H9 (cell line): ENCODE data around the gene NTRK2. TPM values are rescaled to one million over a fixed set of nuclear protein-coding genes. Genes with fewer than 3 reads are reported as not detected.

Experiments
- DNase-seq: peaks from one replicate; pipeline ENCODE4 v3.0.0-alpha.2; 2017
- H2AFZ ChIP-seq: one replicate; pipeline ENCODE4 v1.6.1; 2013; ENCODE audit warnings: mild to moderate bottlenecking, low read length, control low read depth, moderate library complexity
- H2AK5ac ChIP-seq: 2 replicates; pipeline ENCODE4 v1.6.1; 2013; ENCODE audit warnings: low read length, control low read depth, mixed read lengths; ENCODE audit not compliant: insufficient read length
- H2BK120ac ChIP-seq: one replicate; pipeline ENCODE4 v1.6.1; 2013; ENCODE audit warnings: low read depth, mild to moderate bottlenecking, low read length, control low read depth, inconsistent platforms; ENCODE audit not compliant: poor library complexity, severe bottlenecking
- H2BK12ac ChIP-seq: 2 replicates; pipeline ENCODE4 v1.6.1; 2013; ENCODE audit warnings: low read length, control low read depth, mixed read lengths, low read depth; ENCODE audit not compliant: insufficient read length
- H2BK15ac ChIP-seq: 2 replicates; pipeline ENCODE4 v1.6.1; 2013; ENCODE audit warnings: low read depth, low read length, control low read depth
- H2BK20ac ChIP-seq: one replicate; pipeline ENCODE4 v1.6.1; 2013; ENCODE audit warnings: low read depth, mild to moderate bottlenecking, low read length, control low read depth, inconsistent platforms; ENCODE audit not compliant: poor library complexity, severe bottlenecking
- H2BK5ac ChIP-seq: 2 replicates; pipeline ENCODE4 v1.6.1; 2013; ENCODE audit warnings: low read length, control low read depth, mixed read lengths; ENCODE audit not compliant: insufficient read length
- H3K14ac ChIP-seq: 2 replicates; pipeline ENCODE4 v1.6.1; 2013; ENCODE audit warnings: low read length, control low read depth; ENCODE audit not compliant: insufficient read depth
- H3K18ac ChIP-seq: 2 replicates; pipeline ENCODE4 v1.6.1; 2013; ENCODE audit warnings: low read depth, mild to moderate bottlenecking, mixed read lengths, low read length, control low read depth; ENCODE audit not compliant: insufficient read length
- H3K23ac ChIP-seq: 2 replicates; pipeline ENCODE4 v1.6.1; 2013; ENCODE audit warnings: low read length, control low read depth, mixed read lengths, low read depth; ENCODE audit not compliant: insufficient read length
- H3K23me2 ChIP-seq: 2 replicates; pipeline ENCODE4 v1.6.1; 2013; ENCODE audit warnings: low read depth, mild to moderate bottlenecking, mixed read lengths, low read length, control low read depth; ENCODE audit not compliant: insufficient read length, poor library complexity, severe bottlenecking
- H3K27ac ChIP-seq: 2 replicates; pipeline ENCODE4 v1.5.1; 2013; ENCODE audit warnings: low read length, control low read depth, mixed read lengths, low read depth; ENCODE audit not compliant: insufficient read length
- H3K27me3 ChIP-seq: 2 replicates; pipeline ENCODE4 v1.6.1; 2013; ENCODE audit warnings: low read length, control low read depth, inconsistent platforms; ENCODE audit not compliant: insufficient read depth
- H3K4ac ChIP-seq: 2 replicates; pipeline ENCODE4 v1.6.1; 2013; ENCODE audit warnings: low read depth, mild to moderate bottlenecking, control low read depth, inconsistent platforms, low read length, moderate library complexity
- H3K4me1 ChIP-seq: 2 replicates; pipeline ENCODE4 v1.6.1; 2013; ENCODE audit warnings: low read length, control low read depth, inconsistent platforms; ENCODE audit not compliant: insufficient read depth
- H3K4me2 ChIP-seq: 2 replicates; pipeline ENCODE4 v1.6.1; 2013; ENCODE audit warnings: low read length, control low read depth, mixed read lengths; ENCODE audit not compliant: insufficient read length, insufficient read depth
- H3K56ac ChIP-seq: 2 replicates; pipeline ENCODE4 v1.6.1; 2013; ENCODE audit warnings: low read depth, mild to moderate bottlenecking, mixed read lengths, low read length, control low read depth; ENCODE audit not compliant: insufficient read length
- H3K79me1 ChIP-seq: 2 replicates; pipeline ENCODE4 v1.6.1; 2013; ENCODE audit warnings: low read depth, mild to moderate bottlenecking, moderate library complexity, low read length, control low read depth, inconsistent platforms; ENCODE audit not compliant: insufficient read depth, poor library complexity, severe bottlenecking
- H3K79me2 ChIP-seq: 2 replicates; pipeline ENCODE4 v1.6.1; 2013; ENCODE audit warnings: low read length, control low read depth, inconsistent platforms; ENCODE audit not compliant: insufficient read depth
- H3K9ac ChIP-seq: 2 replicates; pipeline ENCODE4 v1.6.1; 2013; ENCODE audit warnings: low read length, control low read depth, mixed read lengths; ENCODE audit not compliant: insufficient read length; ENCODE audit errors: extremely low read depth
- H3K9me3 ChIP-seq: one replicate; pipeline ENCODE4 v1.6.1; 2013; ENCODE audit warnings: low read depth, low read length, inconsistent platforms; ENCODE audit not compliant: control insufficient read depth
- H3T11ph ChIP-seq: one replicate; pipeline ENCODE4 v1.6.1; 2013; ENCODE audit warnings: mild to moderate bottlenecking, low read length, control low read depth, inconsistent platforms
- H4K20me1 ChIP-seq: one replicate; pipeline ENCODE4 v1.6.1; 2013; ENCODE audit not compliant: control insufficient read depth, insufficient read length, insufficient read depth
- H4K5ac ChIP-seq: 2 replicates; pipeline ENCODE4 v1.6.1; 2013; ENCODE audit warnings: low read depth, mild to moderate bottlenecking, mixed read lengths, low read length, control low read depth; ENCODE audit not compliant: insufficient read length
- H4K8ac ChIP-seq: replicated peaks from 2 replicates; pipeline ENCODE4 v1.6.1; 2013; ENCODE audit warnings: low read length, control low read depth, mixed read lengths, low read depth; ENCODE audit not compliant: insufficient read length
- H4K91ac ChIP-seq: 2 replicates; pipeline ENCODE4 v1.6.1; 2013; ENCODE audit warnings: low read depth, mild to moderate bottlenecking, moderate library complexity, mixed read lengths, low read length, control low read depth; ENCODE audit not compliant: insufficient read length
- H3K27ac Mint-ChIP-seq, 3 experiments: 2 replicates in 2 of 3; 3 replicates in 1 of 3; pipeline ENCODE4 v1.8.0; 2020 to 2021; ENCODE audit warnings: mixed read lengths in 3 of 3, mild to moderate bottlenecking in 1 of 3, moderate library complexity in 1 of 3
- H3K27me3 Mint-ChIP-seq: 2 replicates; pipeline ENCODE4 v1.8.0; 2021; ENCODE audit warnings: low read depth, mild to moderate bottlenecking, moderate library complexity, mixed read lengths
- H3K36me3 Mint-ChIP-seq, 3 experiments: 2 replicates in 2 of 3; 3 replicates in 1 of 3; pipeline ENCODE4 v1.8.0; 2020 to 2021; ENCODE audit warnings: low read depth in 3 of 3, mixed read lengths in 3 of 3; ENCODE audit not compliant: insufficient read depth in 1 of 3
- H3K4me1 Mint-ChIP-seq, 2 experiments: 2 replicates each; pipeline ENCODE4 v1.8.0; 2020; ENCODE audit warnings: mixed read lengths in 2 of 2
- H3K4me3 Mint-ChIP-seq, 2 experiments: 2 replicates in 1 of 2; 3 replicates in 1 of 2; pipeline ENCODE4 v1.8.0; 2020 to 2021; ENCODE audit warnings: mild to moderate bottlenecking in 2 of 2, mixed read lengths in 2 of 2, moderate library complexity in 1 of 2
- H3K9me3 Mint-ChIP-seq, 2 experiments: 2 replicates in 1 of 2; 3 replicates in 1 of 2; pipeline ENCODE4 v1.8.0; 2020; ENCODE audit warnings: mild to moderate bottlenecking in 2 of 2, mixed read lengths in 2 of 2, moderate library complexity in 1 of 2
- WGBS: extraction: QIAGEN DNeasy Blood & Tissue Kit; methylation state at CpG from one replicate; pipeline ENCODE4 v1.1.7; 2013; ENCODE audit warnings: missing lambda C conversion rate, low lambda C conversion rate, mixed read lengths; ENCODE audit not compliant: insufficient read length; ENCODE audit errors: extremely low coverage; 5-methylcytosine and 5-hydroxymethylcytosine counted together
- total RNA-seq: library from RNA; stranded (reverse); gene quantifications from 2 replicates; pipeline ENCODE4 v1.2.1, GENCODE V29; 2021
- TF ChIP-seq, protein P1 (sequence below): fragments of 200-600 bp; sonication (generic); conservative IDR thresholded peaks from 3 replicates; pipeline ENCODE4 v1.8.0; 2021; ENCODE audit warnings: antibody characterized with exemption, mild to moderate bottlenecking

The NTRK2 gene
- total RNA-seq, 1 experiment from 2014 or later = 0.02 TPM

DNA sequence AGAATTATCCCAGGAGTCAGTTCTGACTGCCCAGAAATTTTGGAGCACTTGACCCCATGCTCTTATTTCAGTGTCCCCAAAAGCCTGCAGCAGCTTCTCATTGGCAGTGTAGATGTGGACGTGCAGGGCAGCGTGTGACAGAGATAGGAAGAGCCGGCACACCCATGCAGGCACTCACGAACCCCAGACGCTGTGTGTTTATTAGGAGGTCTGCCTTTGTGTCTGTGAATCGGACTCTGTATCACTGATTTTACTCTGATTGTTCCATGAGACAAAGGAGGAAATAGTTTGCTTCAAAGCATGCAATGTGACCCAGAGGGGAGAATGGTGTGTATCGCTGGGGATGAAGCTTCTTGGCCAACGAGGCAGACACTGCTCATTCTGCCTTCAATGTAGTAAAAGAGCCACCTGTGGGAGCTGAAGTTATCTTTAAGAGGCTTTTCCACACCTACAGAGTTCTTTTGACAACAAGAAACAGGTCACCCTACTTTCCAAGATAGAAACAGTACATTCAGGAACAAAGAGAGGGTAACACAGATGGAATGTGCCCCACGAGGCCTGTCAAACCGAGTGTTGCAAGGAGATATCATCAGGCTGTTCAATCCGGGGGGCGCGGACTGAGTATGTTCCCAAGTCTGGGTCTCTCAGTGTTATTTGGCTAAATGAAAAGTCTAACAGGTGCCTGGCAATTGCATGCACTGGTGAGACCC lies 224.0 kb downstream of the NTRK2 start:
- no peak for DNase-seq
- Histone ChIP-seq H4K20me1 (no peaks in the 10 kb centered on the region), H2AFZ (no peak overlapping the region), H4K8ac (no peak overlapping the region), H3K23ac (no peak overlapping the region), H3K79me2 (no peaks in the 10 kb centered on the region), H3K56ac (no peak overlapping the region), H3K23me2 (no peaks in the 10 kb centered on the region), H3K18ac (no peak overlapping the region), H2BK12ac (no peak overlapping the region), H3K79me1 (no peaks in the 10 kb centered on the region), H3T11ph (no peak overlapping the region), H3K9me3 (no peaks in the 10 kb centered on the region), H2AK5ac (no peak overlapping the region), H3K14ac (no peak overlapping the region), H3K27ac (no peak overlapping the region), H4K91ac (no peak overlapping the region), H4K5ac (no peak overlapping the region), H2BK5ac (no peak overlapping the region), H2BK15ac (no peak overlapping the region), H3K9ac (no peak overlapping the region), H2BK20ac (no peak overlapping the region), H3K4me2 (no peak overlapping the region), H3K4ac (no peak overlapping the region), H2BK120ac (no peak overlapping the region), H3K27me3 (no peaks in the 10 kb centered on the region), H3K4me1 (peaks cover 2% of the 10 kb centered on the region; the same call in 1 of the 2 replicates)
- no peaks in the 10 kb centered on the region for H3K9me3 Mint-ChIP-seq
- TF ChIP-seq, protein P1, sequence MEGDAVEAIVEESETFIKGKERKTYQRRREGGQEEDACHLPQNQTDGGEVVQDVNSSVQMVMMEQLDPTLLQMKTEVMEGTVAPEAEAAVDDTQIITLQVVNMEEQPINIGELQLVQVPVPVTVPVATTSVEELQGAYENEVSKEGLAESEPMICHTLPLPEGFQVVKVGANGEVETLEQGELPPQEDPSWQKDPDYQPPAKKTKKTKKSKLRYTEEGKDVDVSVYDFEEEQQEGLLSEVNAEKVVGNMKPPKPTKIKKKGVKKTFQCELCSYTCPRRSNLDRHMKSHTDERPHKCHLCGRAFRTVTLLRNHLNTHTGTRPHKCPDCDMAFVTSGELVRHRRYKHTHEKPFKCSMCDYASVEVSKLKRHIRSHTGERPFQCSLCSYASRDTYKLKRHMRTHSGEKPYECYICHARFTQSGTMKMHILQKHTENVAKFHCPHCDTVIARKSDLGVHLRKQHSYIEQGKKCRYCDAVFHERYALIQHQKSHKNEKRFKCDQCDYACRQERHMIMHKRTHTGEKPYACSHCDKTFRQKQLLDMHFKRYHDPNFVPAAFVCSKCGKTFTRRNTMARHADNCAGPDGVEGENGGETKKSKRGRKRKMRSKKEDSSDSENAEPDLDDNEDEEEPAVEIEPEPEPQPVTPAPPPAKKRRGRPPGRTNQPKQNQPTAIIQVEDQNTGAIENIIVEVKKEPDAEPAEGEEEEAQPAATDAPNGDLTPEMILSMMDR = no peak
- no peak overlapping the region for H3K4me3 Mint-ChIP-seq
- H3K27me3 Mint-ChIP-seq = no peaks in the 10 kb centered on the region
- no peak overlapping the region; a peak in 1 of 7 replicates for H3K27ac Mint-ChIP-seq
- no CpG with 5 or more reads among the region's 13 CpGs for WGBS
- no peaks in the 10 kb centered on the region for H3K36me3 Mint-ChIP-seq
- peaks cover 21 to 22% of the 10 kb centered on the region in 2 experiments for H3K4me1 Mint-ChIP-seq
